Measurements from ENCODE around the gene PROKR2. TPM values are rescaled to one million over a fixed set of nuclear protein-coding genes. Genes with fewer than 3 reads are reported as not detected.

The PROKR2 gene
- total and polyA plus RNA-seq, 2 of the 8 experiments (the other 6 are each of a cell fraction or from before 2014, with no cell fraction given), result 3.3 to 7.7 TPM

DNA sequence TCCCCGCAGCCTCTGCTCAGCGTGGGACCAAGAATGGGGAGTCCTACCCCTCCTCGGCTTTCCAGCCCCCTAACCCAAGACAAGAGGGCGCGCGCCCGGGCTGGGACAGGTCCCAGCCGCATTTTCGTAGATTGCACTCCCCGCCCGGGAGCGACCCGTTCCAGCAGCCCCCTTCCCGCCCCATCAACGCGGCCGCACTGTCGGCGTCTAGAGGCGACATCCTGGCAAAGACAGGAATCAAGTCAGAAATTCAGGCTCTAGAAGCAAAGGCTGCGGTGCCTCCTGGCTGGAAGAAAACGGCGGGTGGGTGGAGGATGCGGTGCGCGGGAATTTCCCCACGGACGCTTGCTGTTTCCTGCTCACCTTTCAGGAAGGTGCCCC lies 957 bp downstream of the PROKR2 start:
- no peak overlapping the region for H3K56ac ChIP-seq (replicated peaks; ENCODE audit: insufficient read length, low read depth, low read length)
- WGBS, 2 experiments (ENCODE audit: extremely low coverage in 1 of 2, insufficient coverage in 1 of 2, insufficient read length in 1 of 2, insufficient replicate concordance in 2 of 2, low coverage in 1 of 2, low lambda C conversion rate in 2 of 2, missing lambda C conversion rate in 1 of 2), result 2% methylated on average over 23 of the region's 28 CpGs; no CpG with 5 or more reads in 1 of the 2 experiments
- H2BK5ac ChIP-seq (ENCODE audit: low read depth, low read length), result no peak overlapping the region
- DNase-seq (ENCODE audit: low read depth in 1 of 2, low spot score in 2 of 2) (peak in 1 of 2 experiments; percentile 73), FAIRE-seq (no peak)
- H3K27me3 ChIP-seq (replicated peaks in 1 of 4; ENCODE audit: control insufficient read depth in 3 of 4, extremely low read depth in 1 of 4, insufficient read depth in 3 of 4, low read length in 3 of 4), result peaks cover 12 to 42% (median 34%) of the 10 kb centered on the region in 4 experiments
- H3K9me3 ChIP-seq (ENCODE audit: insufficient read depth in 2 of 2, low read depth in 1 of 2, low read length in 1 of 2), result peaks cover 0 to 3% of the 10 kb centered on the region in 2 experiments; a peak in 1 of 4 replicates
- no peak overlapping the region for H2BK120ac ChIP-seq (replicated peaks; ENCODE audit: low read depth, low read length)
- 0 out of 2 replicates have a peak overlapping the region, but pooled peaks have one; percentile 27 for H2BK12ac ChIP-seq (ENCODE audit: low read depth, low read length)
- no peak overlapping the region for H3K4ac ChIP-seq (replicated peaks; ENCODE audit: insufficient read length, low read depth, low read length)
- 0 out of 7 replicates have a peak overlapping the region, but pooled peaks of 3 of the 4 experiments have one; percentile 2 to 14 (median 5) for H3K9ac ChIP-seq (replicated peaks in 1 of 4; ENCODE audit: extremely low read depth in 1 of 4, low read depth in 3 of 4, low read length in 3 of 4)
- H3K36me3 ChIP-seq (ENCODE audit: control insufficient read depth in 2 of 4, insufficient read depth in 4 of 4, low read length in 3 of 4), result no peaks in the 10 kb centered on the region
- no peak overlapping the region for H4K91ac ChIP-seq (replicated peaks; ENCODE audit: insufficient read length, low read length)
- no peak overlapping the region for H3K18ac ChIP-seq (ENCODE audit: extremely low read depth, low read length)
- H2AFZ ChIP-seq (ENCODE audit: low read length), result peak overlapping the region; percentile 82
- H3K4me3 ChIP-seq (ENCODE audit: extremely low read depth in 1 of 4, insufficient read depth in 2 of 4, low read depth in 3 of 4, low read length in 4 of 4), result peak overlapping the region; percentile 60 to 79 (median 74)
- no peak overlapping the region for H3K14ac ChIP-seq (ENCODE audit: insufficient read length)
- no peak overlapping the region for H3K23ac ChIP-seq (ENCODE audit: insufficient read length)
- H2BK20ac ChIP-seq (ENCODE audit: low read length), result no peak overlapping the region
- ChIA-PET POLR2A (ENCODE audit: partially characterized antibody) (interaction anchor here (0.6 to 3.2 kb wide), 3 partner anchors 10 to 96 kb away, joined by 3 to 9 read pairs (median 4); no protein-coding TSS in a partner anchor), CTCF (ENCODE audit: partially characterized antibody) (interaction anchor here (0.7 to 3.3 kb wide), 14 partner anchors 11 to 130 kb away, joined by 3 to 16 read pairs (median 3); no protein-coding TSS in a partner anchor)
- H3K27ac ChIP-seq (ENCODE audit: low read depth, low read length), result no peak overlapping the region
- H3K79me1 ChIP-seq (ENCODE audit: low read depth, low read length), result no peaks in the 10 kb centered on the region
- H4K8ac ChIP-seq (ENCODE audit: extremely low read depth, insufficient read depth, low read length), result peak overlapping the region; percentile 59; the same call in 1 of the 2 replicates
- H3K4me2 ChIP-seq (ENCODE audit: insufficient read depth in 1 of 2, low read depth in 2 of 2, low read length in 2 of 2), result peak overlapping the region; percentile 58 to 84
- no peaks in the 10 kb centered on the region for H4K20me1 ChIP-seq (replicated peaks in 1 of 2; ENCODE audit: control insufficient read depth in 1 of 2, insufficient read depth in 2 of 2, low read length in 2 of 2)
- no peak overlapping the region for H4K5ac ChIP-seq (ENCODE audit: insufficient read length, low read depth, low read length)
- H3K79me2 ChIP-seq (ENCODE audit: control insufficient read depth in 1 of 2, insufficient read depth in 2 of 2, low read length in 2 of 2), result no peaks in the 10 kb centered on the region
- H3K4me1 ChIP-seq (replicated peaks in 1 of 4; ENCODE audit: control insufficient read depth in 3 of 4, insufficient read depth in 4 of 4, low read length in 3 of 4), result peaks cover 0 to 6% (median under 1%) of the 10 kb centered on the region in 4 experiments; a peak in 2 of 7 replicates
- H2AK5ac ChIP-seq (ENCODE audit: low read depth, low read length), result no peak overlapping the region
- H3K23me2 ChIP-seq (ENCODE audit: low read depth, low read length), result peaks cover 20% of the 10 kb centered on the region; the same call in 1 of the 2 replicates
- H2BK15ac ChIP-seq (ENCODE audit: low read length), result no peak overlapping the region
- no peak for TF ChIP-seq RNF2 (IDR thresholded peaks at IDR 0.05; ENCODE audit: borderline replicate concordance, low read depth, low read length, missing control alignments, poor library complexity, severe bottlenecking)
- peak; percentile 53 for TF ChIP-seq KDM4A (IDR thresholded peaks at IDR 0.05; ENCODE audit: low read depth, low read length, severe bottlenecking)
- 0 out of 2 replicates have a peak, but pooled peaks have one; percentile 79 for TF ChIP-seq RBBP5 (IDR thresholded peaks at IDR 0.05; ENCODE audit: borderline replicate concordance, low read depth, low read length)
- TF ChIP-seq SUZ12 (IDR thresholded peaks at IDR 0.05; ENCODE audit: low read length), result peak; percentile 64

Data from H1 (cell line).